Ammon's horn (tissue), 1 donor: ENCODE data around the gene GRIN2D.
A peak's percentile ranks its signal among the peaks of the same experiment; 100 is the strongest.

Source experiments
- DNase-seq: peaks from one replicate; pipeline ENCODE4 v3.0.0-alpha.2; 2016; ENCODE audit warnings: low spot score

The GRIN2D gene

DNA sequence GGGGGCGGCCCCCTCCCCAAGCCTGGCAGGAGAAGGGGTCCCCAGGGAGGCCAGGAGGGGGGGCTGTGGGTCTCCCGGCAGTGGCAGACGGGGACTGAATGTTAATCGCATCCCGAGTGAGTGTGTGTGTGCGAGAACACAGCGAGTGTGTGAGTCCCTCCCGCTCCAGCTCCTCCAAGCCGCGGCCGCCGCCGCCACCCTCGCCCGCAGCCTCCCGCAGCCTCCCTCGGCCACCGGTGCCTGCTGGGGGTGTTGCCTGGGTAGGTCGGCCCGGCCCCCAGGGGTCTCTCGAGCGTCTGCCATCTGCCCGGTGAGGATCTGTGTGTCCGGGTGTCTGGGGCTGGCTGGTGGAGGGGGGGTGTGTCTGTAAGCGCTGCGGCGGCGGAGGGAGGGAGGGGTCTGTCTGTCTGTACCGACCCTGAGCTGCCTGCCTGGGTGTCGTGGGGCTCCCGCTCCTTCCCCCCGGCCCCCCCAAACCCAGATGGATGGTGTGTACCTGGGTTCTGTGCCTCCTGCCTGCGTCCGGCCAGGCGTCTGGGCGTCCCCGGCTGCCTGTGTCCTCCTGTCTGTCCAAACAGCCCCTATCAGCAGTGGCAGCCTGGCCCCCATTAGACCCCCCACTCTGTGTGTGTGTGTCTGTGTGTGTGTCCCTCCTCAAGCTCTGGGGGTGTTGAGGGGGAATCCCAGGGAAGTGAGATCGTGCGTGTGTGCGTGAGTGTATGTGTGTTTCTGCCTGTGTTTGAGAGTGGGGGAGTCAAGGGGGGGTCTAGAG is at the start of gene GRIN2D:
Gene GRIN2D, plus strand, starts transcription at position 110 of the 772 bp plus-strand sequence. CDS start 4,725 bp downstream, outside the sequence.
- DNase-seq = no peak

DNA sequence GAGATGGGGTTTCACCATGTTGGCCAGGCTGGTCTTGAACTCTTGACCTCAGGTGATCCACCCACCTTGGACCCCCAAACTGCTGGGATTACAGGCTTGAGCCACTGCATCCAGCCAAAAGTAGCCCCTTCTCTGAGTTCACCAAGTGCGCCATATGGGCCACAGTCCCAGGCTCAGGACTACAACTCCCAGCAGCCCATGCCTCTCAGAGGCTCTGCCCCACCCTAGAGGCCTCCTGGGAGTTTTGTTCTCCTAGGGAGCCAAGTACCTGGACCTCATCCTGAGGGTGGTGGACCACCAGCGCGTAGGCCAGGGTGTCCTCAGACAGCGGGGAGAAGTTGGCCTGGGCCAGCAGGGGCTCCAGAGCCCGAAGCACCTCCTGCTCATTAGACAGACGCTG is 48.6 kb upstream of the GRIN2D start:
- DNase-seq = no peak

GRCh38 chr19:48346191-48346590 is 47.3 kb upstream of the GRIN2D start:
- no peak for DNase-seq

DNA sequence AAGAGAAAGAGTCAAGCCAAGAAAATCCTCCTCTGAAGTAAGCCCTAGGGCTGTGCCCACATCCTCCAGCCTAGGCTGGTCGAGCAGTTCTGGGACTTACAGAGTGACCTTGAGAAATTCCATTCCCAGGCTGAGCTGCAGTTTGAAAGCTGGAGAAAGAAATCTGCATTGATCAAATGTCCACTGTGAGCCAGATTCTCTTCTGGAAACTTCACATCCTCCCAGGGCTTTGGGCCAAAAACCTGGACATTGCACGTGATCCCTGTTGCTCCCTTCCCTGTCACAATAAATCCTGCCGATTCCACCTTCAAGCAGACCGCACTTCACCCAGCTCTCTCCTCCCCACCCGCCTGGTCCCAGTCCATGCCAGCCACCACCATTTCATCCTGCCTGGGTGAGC is 45.4 kb upstream of the GRIN2D start:
- DNase-seq = no peak

DNA sequence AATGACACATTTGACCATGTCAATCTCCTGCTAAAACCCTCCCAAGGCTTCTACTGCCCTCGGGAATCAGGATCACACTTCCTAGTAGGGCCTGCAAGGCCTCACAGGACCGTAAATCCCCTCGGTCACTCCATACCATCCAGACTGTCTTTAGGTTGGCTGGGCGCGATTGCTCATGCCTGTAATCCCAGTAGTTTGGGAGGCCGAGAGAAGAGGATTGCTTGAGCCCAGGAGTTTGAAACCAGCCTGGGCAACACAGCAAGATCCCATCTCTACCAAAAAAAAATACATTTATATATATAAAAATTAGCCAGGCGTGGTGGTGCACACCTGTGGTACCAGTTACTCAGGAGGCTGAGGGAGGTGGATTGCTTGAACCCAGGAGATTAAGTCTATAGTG is 44.7 kb upstream of the GRIN2D start:
- no peak for DNase-seq

DNA sequence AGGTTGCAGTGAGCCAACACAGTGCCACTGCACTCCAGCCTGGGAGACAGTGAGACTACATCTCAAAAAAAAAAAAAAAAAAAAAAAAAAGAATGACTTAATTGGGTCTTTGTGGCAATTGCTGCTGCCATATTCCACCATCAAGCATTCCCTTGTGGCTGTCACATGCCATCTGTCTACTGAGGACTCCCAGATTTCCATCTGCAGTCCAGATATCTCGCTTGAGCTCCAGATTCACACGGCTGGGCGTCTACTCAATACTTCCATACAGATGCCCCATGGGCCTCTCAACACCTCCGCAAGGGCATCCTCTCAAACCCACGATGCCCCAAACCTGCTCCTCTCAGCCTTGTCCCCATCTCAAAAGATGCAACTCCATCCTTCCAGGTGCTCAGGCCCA is 42.6 kb upstream of the GRIN2D start:
- no peak for DNase-seq

GRCh38 chr19:48351341-48351752 is 42.1 kb upstream of the GRIN2D start:
- DNase-seq = peak; percentile 47

DNA sequence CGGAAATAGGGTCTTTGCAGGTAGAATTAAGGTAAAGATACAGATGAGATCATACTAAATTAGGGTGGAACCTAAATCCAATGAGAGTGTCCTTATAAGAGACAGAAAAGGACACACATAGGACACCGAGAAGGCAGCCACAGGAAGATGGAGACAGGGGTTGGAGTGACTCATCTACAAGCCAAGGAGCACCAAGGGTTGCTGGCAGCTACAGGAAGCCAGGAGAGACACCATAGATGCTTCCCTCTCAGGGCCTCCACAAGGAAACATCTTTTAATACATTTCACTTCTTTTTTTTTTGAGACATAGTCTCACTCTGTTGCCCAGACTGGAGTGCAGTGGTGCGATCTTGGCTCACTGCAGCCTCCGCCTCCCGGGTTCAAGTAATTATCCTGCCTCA is 39.8 kb upstream of the GRIN2D start:
- no peak for DNase-seq

DNA sequence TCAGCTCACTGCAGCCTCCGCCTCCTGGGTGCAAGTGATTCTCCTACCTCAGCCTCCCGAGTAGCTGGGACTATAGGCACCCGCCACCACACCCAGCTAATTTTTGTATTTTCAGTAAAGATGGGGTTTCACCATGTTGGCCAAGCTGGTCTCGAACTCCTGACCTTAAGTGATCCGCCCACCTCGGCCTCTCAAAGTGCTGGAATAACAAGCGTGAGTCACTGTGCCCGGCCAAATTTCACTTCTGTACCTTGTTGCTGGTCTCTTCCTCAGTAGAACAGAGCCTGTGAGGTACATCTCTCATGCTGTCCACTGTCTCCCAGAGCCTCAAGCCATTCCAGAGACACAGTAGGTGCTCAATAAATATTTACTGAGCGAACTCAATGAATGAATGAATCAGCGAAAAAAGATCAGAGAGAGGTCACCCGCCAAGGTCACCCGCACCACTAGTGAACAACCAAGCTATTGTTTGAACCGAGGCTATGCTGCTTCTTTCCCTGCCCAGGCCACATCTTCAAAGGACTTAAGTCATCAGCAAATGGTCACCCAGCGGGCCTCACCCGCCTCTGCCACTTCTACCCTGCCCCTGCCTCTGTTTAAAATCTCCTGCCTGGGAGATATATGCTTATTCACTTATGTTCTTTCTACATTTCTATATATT is 39.0 kb upstream of the GRIN2D start:
- no peak for DNase-seq

DNA sequence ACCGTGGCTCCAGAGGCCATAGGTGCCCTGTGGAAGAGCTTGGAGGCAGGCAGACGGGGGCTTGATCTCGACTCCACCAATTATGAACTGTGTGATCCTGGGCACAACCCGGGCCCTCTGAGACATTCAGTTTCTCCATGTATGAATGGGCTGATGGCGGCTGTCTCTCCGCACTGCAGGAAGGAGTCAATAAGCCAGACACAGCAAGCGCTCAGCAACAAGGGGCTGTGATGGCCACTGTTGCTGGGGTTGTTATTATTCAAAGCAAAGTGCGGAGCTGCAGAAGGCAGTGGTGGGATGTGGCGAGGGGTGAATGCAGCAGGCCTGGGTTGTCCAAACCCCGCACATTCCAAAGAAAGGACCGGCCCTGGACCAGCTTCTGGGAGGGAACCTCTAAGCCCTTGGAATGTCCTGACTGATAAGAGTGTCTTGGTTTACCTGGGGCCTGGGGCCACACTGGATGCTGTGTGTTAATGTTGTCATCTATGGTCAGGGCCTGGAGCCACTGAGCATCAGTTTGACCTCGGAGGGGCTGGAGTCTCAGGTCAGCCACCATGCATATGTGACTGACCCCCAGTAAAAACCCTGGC is 38.0 kb upstream of the GRIN2D start:
- DNase-seq = no peak

DNA sequence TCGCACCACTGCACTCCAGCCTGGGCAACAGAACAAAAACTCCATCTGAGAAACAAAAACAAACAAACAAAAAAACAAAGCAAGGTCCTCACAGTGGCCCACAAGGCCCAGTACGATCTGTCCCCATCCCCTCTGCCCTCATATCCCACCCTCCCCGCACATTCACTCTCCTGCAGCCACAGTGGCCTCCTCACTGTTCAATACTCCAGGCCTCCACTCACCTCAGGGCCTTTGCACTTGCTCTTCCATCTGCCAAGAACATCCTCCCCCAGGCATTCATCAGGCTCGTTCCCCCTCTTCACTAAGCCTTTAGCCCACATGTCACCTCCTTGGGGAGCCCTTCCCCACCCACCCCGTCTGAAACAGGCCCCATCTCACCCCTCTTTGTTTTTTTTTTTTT is 34.3 kb upstream of the GRIN2D start:
- DNase-seq = no peak

DNA sequence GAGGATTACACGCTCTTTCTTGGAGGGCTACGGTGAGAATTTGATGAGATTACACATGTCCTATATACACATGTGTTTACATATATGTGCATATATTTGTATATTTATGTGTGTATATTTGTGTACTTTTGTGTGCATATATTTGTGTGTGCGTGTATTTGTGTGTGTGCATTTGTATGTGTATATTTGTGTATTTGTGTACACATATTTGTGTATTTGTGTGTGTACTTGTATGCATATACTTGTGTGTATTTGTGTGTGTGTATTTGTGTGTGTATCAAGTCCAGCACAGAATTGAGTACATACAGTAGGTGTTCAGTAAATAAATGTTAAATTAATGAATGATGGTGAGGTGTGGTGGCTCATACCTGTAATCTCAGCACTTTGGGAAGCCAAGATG is 31.6 kb upstream of the GRIN2D start:
- no peak for DNase-seq

- DNase-seq = peak; percentile 98
Observed at GRCh38 chr19:48362716-48363499, 30.6 kb upstream of the GRIN2D start.

DNA sequence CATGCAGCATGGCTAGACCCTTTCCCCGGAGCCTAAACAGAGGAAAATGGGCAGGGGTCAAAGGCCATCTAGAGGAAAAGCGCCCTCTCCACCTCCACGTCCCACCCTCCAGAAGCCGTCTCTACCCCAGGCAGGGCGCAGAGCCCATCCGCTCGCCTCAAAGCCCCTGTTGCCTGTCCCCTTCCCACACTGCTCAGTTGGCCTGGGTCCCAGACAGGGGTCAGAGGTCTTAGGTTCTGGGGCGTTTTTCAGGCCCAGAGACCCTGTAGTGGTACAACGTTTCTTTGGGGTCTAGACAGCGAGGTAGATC is 30.0 kb upstream of the GRIN2D start:
- DNase-seq = no peak

DNA sequence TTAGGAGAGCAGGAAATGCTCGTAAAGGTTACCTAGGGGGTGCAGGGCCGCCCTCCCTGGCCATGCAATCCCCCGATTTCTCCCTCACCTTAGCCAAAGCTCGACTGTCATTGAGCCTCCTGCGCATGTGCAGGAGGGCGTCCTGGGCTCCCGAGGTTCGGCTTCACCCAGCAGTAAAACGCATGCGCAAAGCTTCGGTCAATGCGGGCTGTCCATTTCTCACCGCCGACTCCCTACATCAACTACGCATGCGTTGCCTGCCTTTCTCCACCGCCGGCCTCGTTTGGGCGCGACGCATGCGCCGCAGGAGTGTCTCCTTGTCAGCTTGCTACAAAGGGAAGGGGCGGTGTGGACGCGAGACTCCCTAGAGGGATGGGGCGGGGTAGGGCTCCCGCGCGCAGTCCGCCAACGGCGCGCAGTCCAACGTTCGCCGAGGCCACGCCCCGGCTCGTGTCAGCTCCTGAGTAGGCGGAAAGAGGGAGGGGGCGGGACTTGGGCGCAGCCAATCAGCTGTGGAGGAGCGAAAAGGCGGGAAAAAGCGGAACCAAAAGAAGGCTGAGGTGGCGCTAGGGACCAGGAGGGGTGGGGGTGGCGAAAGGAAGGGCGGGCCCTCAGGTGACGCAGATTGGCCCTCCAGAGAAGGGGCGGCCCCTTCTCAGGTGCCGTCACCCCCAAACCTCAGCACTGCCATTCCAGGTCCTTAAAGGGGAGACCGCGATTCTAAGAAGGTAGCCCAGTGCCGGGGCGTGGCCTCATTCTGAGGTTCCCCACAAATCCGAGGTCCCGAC is 29.5 kb upstream of the GRIN2D start, which contains the start of the genes SYNGR4 and TMEM143:
Gene SYNGR4, plus strand, starts transcription at position 558 of the 788 bp plus-strand sequence. CDS start 1,476 bp downstream, outside the sequence.
Gene TMEM143, minus strand, starts transcription at position 131 of the 788 bp plus-strand sequence. Its CDS starts 20 bp downstream, at position 111.
- DNase-seq = peak; percentile 100

DNA sequence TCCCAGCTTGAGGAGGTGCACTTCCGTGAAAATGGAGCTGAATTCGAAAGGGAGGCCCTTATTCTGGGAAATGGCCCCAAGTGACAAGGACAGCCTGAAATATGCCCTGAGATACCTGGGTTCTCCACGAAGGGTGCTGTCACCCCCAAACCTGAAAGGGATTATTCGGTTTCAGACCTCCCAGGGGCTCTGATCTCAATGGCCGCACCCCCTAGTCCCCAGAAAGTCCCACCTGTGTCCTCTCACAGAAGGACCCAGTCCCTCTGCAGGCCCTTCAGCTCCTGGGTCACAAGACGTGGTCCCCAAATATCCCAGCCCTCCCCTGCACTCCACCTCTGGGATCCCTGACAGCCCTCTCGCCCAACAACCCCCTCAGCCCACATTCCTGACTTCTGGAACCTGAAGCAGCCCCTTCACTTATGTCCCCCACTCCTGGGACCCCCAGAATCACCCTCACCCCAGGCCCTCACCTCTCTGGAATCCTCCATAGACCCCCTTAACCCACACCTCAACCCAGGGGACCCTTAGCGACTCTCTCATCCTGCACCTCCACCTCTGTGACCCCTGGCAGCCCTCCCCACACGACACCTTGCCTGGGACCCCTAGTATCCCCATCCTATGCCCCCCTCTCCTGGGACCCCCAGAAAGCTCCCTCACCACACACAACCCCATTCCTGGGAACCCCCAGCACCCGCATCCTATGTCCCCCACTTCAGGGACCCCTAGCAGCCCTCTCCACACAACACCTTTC is 28.7 kb upstream of the GRIN2D start:
- no peak for DNase-seq

DNA sequence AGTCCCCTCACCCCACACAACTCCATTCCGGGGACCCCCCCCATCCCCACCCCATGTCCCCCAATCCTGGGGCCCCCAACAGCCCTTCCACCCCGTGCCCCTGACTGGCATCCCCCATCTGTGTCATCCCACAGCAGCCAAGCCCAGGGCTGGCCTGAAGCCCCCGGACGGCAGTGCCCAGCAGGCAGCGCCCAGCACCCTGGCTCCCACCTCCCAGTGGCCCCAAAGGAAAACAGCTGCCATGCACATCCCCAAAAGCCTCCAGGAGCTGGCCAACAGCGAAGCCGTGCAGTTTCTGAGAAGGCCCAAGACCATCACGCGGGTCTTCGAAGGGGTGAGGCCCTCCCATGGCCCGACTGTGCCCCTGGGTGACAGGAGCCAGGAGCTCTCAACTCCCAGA is 27.9 kb upstream of the GRIN2D start:
- DNase-seq = no peak

- no peak for DNase-seq
Observed at GRCh38 chr19:48367855-48368254, 25.6 kb upstream of the GRIN2D start.

DNA sequence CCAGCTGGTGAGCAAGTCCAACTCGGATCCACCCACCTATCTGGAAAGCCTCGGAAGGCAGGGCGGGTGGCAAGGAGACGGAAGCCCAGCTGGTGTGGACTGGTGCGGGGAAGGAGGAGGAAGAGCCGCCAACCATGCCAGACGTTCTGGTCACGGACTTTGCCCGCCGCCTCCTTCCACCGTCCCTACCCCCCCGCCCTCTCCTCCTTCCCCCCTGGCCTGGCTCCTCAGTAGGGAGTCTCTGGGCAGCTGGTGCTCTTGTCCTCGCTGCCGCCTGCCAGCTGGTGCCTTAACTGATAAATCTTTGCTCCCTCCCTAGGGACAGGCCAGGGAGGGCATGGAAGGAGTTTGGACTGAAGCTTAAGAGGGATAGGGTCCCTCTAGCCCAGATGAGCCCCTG is 24.5 kb upstream of the GRIN2D start:
- no peak for DNase-seq

GRCh38 chr19:48370955-48371354 is 22.5 kb upstream of the GRIN2D start:
- no peak for DNase-seq

DNA sequence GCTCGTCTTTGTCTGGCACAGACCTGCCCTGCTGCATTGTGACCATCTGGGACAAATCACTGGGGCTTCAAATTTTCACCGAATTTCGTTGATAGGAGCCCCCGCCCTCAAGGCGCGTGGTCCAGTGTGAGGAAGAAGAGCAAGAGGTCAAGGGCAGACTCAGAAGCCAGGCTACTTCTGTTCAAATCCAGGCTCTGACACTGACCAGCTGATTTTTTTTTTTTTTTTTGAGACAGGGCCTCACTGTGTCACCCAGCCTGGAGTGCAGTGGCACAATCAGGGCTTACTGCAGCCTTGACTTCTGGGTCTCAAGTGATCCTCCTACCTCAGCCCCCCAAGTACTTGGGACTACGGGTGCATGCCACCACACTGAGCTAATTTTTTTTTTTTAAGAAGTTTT is 22.1 kb upstream of the GRIN2D start:
- no peak for DNase-seq
